HG03039 (cell line): ENCODE results near the gene CD84.
"Not testable (repeated sequence)": the region's sequence is repeated elsewhere in the genome, so short reads cannot be mapped to it uniquely, and the experiment has no call there.

Experiments used
- ATAC-seq: cut with Tn5 transposase; IDR thresholded peaks from one replicate; pipeline ENCODE4 v1.9.1; 2021; ENCODE audit warnings: mild to moderate bottlenecking, moderate library complexity; ENCODE audit not compliant: unreplicated experiment

Gene CD84

GRCh38 chr1:160542303-160542945 is 36.9 kb downstream of the CD84 start:
- ATAC-seq, result no peak

- ATAC-seq, result no peak
Measured at GRCh38 chr1:160541622-160542302, 37.5 kb downstream of the CD84 start.

GRCh38 chr1:160540859-160541233 is 38.5 kb downstream of the CD84 start:
- no peak for ATAC-seq

GRCh38 chr1:160539990-160540858 is 39.1 kb downstream of the CD84 start:
- peak; percentile 82 for ATAC-seq

- no peak for ATAC-seq
Measured at GRCh38 chr1:160539684-160539989, 39.7 kb downstream of the CD84 start.

- no peak for ATAC-seq
Measured at GRCh38 chr1:160538985-160539651, 40.2 kb downstream of the CD84 start.

GRCh38 chr1:160537714-160538665 is 41.3 kb downstream of the CD84 start:
- no peak for ATAC-seq

GRCh38 chr1:160534823-160535605 is 44.3 kb downstream of the CD84 start:
- ATAC-seq, result no peak

GRCh38 chr1:160532557-160532813 is 46.8 kb downstream of the CD84 start:
- ATAC-seq, result not testable (repeated sequence)

- not testable (repeated sequence) for ATAC-seq
Measured at GRCh38 chr1:160531809-160532556, 47.3 kb downstream of the CD84 start.

- ATAC-seq, result not testable (repeated sequence)
Measured at GRCh38 chr1:160529401-160529952, 49.8 kb downstream of the CD84 start.

GRCh38 chr1:160523789-160524188 is 55.5 kb downstream of the CD84 start:
- not testable (repeated sequence) for ATAC-seq

- peak; percentile 44 for ATAC-seq
Measured at GRCh38 chr1:160522622-160523345, 56.5 kb downstream of the CD84 start, which contains the start of gene SLAMF6. SLAMF6 (minus strand) TSS chr1:160523255; CDS start chr1:160523192, 63 bp downstream.

GRCh38 chr1:160522136-160522535 is 57.2 kb downstream of the CD84 start:
- ATAC-seq, result no peak

- ATAC-seq, result no peak
Measured at GRCh38 chr1:160521554-160521953, 57.7 kb downstream of the CD84 start.

GRCh38 chr1:160520999-160521398 is 58.3 kb downstream of the CD84 start:
- ATAC-seq, result no peak

- no peak for ATAC-seq
Measured at GRCh38 chr1:160520582-160520981, 58.7 kb downstream of the CD84 start.
